Astrocyte (in vitro differentiated cells and primary cell): ENCODE results near the gene BCL3.

Experiments used
- CTCF ChIP-seq: IDR thresholded peaks from 2 replicates; pipeline ENCODE4 v1.5.1; 2011; ENCODE audit warnings: low read depth, mild to moderate bottlenecking, inconsistent platforms, low read length, moderate library complexity; ENCODE audit not compliant: insufficient read depth
- EZH2 ChIP-seq: IDR thresholded peaks from 2 replicates; pipeline ENCODE4 v1.6.1; 2012; ENCODE audit warnings: mild to moderate bottlenecking, low read length, inconsistent platforms; ENCODE audit not compliant: insufficient read depth

GRCh38 chr19:44806291-44806690 is 57.8 kb downstream of the BCL3 start:
- TF ChIP-seq CTCF = no peak
- no peak for TF ChIP-seq EZH2
